Measurements from ENCODE around the gene OFD1.

OFD1 gene

GRCh38 chrX:13794417-13794816 lies 59.9 kb downstream of the OFD1 start:
- no peak for DNase-seq (ENCODE audit: low read depth in 1 of 2, low spot score in 1 of 2)

- DNase-seq (ENCODE audit: low read depth in 1 of 2, low spot score in 1 of 2): no peak
Observed at GRCh38 chrX:13797512-13797911, 63.0 kb downstream of the OFD1 start.

- DNase-seq (ENCODE audit: low read depth in 1 of 2, low spot score in 1 of 2): no peak
Observed at GRCh38 chrX:13798184-13798583, 63.6 kb downstream of the OFD1 start.

GRCh38 chrX:13803116-13803515 lies 68.6 kb downstream of the OFD1 start:
- no peak for DNase-seq (ENCODE audit: low read depth in 1 of 2, low spot score in 1 of 2)

- DNase-seq (ENCODE audit: low read depth in 1 of 2, low spot score in 1 of 2): no peak
Observed at GRCh38 chrX:13805241-13805640, 70.7 kb downstream of the OFD1 start.

GRCh38 chrX:13808293-13808692 lies 73.7 kb downstream of the OFD1 start:
- no peak for DNase-seq (ENCODE audit: low read depth in 1 of 2, low spot score in 1 of 2)

- no peak for DNase-seq (ENCODE audit: low read depth in 1 of 2, low spot score in 1 of 2)
Observed at GRCh38 chrX:13808865-13809264, 74.3 kb downstream of the OFD1 start.

- DNase-seq (ENCODE audit: low read depth in 1 of 2, low spot score in 1 of 2): no peak
Observed at GRCh38 chrX:13815664-13816063, 81.1 kb downstream of the OFD1 start.

- no peak for DNase-seq (ENCODE audit: low read depth in 1 of 2, low spot score in 1 of 2)
Observed at GRCh38 chrX:13816176-13816575, 81.6 kb downstream of the OFD1 start.

GRCh38 chrX:13816643-13817627 lies 82.4 kb downstream of the OFD1 start, which contains the start of gene GPM6B:
Gene GPM6B, minus strand, starts transcription at chrX:13817093. Its CDS starts 189 bp downstream, at chrX:13816904.
- no peak for DNase-seq (ENCODE audit: low read depth in 1 of 2, low spot score in 1 of 2)

All from stimulated activated CD4-positive, alpha-beta T cell treated with anti-CD3 and anti-CD28 coated beads, Interleukin-15, amount 100 ng/mL, for 1 hour (primary cell).